Heart left ventricle (tissue), 13 donors: ENCODE data around the gene SYP.

ENCODE experiments used
- CTCF ChIP-seq, 12 donors: fragments of 200-600 bp; sonication (generic) in 4 of 12; IDR thresholded peaks; one replicate each; pipeline versions ENCODE4 v1.5.0 to v1.8.0; 2018 to 2022; ENCODE audit warnings: antibody characterized with exemption in 12 of 12, mild to moderate bottlenecking in 5 of 12
- POLR2A ChIP-seq, 2 donors: fragments of 450-650 bp; IDR thresholded peaks; one replicate each; pipeline ENCODE4 v1.6.1; 2017; ENCODE audit warnings: antibody characterized with exemption in 2 of 2, mild to moderate bottlenecking in 2 of 2, moderate library complexity in 2 of 2
- donor health status: ischemic (EF 13 %, LVEDD 7.1; RV severe dilation, severe dysfunction).
- donor health status: DM: no; HTN: yes; CAD: no.
- donor health status: DM: no; HTN: no; CAD: no.
- donor health status: ischemic (EF 25% LVEDD 6.9; RV normal size, moderate dysfunction).
- donor health status: ischemic (EF 25% LVEDD 5.7; RV mildly dilated, moderate dysfunction).
- donor health status: ischemic (EF 35%, LVEDD 5.7; RV mildly dilated, moderate dysfunction).
- donor health status: nonischemic (EF 11% LVEDD 7.7; RV severe dilation, severe dysfunction).
- donor health status: DM: yes; HTN: yes; CAD: no.
- donor health status: PGD.
- donor health status: ischemic (EF 29% LVEDD 5.4; RV normal size, mild dysfunction).
- donor health status: nonischemic (EF 23%, LVEDD 6.1; RV moderate dilation, normal function).

GRCh38 chrX:49204017-49204416 is 4.0 kb upstream of the SYP start:
- no peak for TF ChIP-seq CTCF (IDR thresholded peaks at IDR 0.05)
- TF ChIP-seq POLR2A (IDR thresholded peaks at IDR 0.05) = no peak
